ENCODE data around the gene DIAPH2.
"Not testable (repeated sequence)": the region's sequence is repeated elsewhere in the genome, so short reads cannot be mapped to it uniquely, and the experiment has no call there.

DIAPH2 gene

GRCh38 chrX:97387004-97387403 lies 702.4 kb downstream of the DIAPH2 start:
- DNase-seq (ENCODE audit: low spot score) = no peak

GRCh38 chrX:97389761-97390192 lies 705.1 kb downstream of the DIAPH2 start:
- DNase-seq (ENCODE audit: low spot score) = peak; percentile 25

GRCh38 chrX:97397371-97397770 lies 712.7 kb downstream of the DIAPH2 start:
- DNase-seq (ENCODE audit: low spot score) = no peak

GRCh38 chrX:97398030-97398551 lies 713.4 kb downstream of the DIAPH2 start:
- DNase-seq (ENCODE audit: low spot score) = no peak

GRCh38 chrX:97399400-97399799 lies 714.8 kb downstream of the DIAPH2 start:
- peak; percentile 32 for DNase-seq (ENCODE audit: low spot score)

GRCh38 chrX:97400492-97400891 lies 715.9 kb downstream of the DIAPH2 start:
- DNase-seq (ENCODE audit: low spot score) = no peak

- no peak for DNase-seq (ENCODE audit: low spot score)
These were observed 716.5 kb downstream of the DIAPH2 start for GRCh38 chrX:97401154-97401553.

GRCh38 chrX:97401586-97402136 lies 717.0 kb downstream of the DIAPH2 start:
- DNase-seq (ENCODE audit: low spot score) = no peak

GRCh38 chrX:97402333-97402732 lies 717.7 kb downstream of the DIAPH2 start:
- DNase-seq (ENCODE audit: low spot score) = no peak

GRCh38 chrX:97402903-97403302 lies 718.3 kb downstream of the DIAPH2 start:
- DNase-seq (ENCODE audit: low spot score) = no peak

- no peak for DNase-seq (ENCODE audit: low spot score)
These were observed 720.5 kb downstream of the DIAPH2 start for GRCh38 chrX:97405031-97405660.

GRCh38 chrX:97409632-97410415 lies 725.2 kb downstream of the DIAPH2 start:
- DNase-seq (ENCODE audit: low spot score) = not testable (repeated sequence)

- no peak for DNase-seq (ENCODE audit: low spot score)
These were observed 731.8 kb downstream of the DIAPH2 start for GRCh38 chrX:97416461-97416860.

- no peak for DNase-seq (ENCODE audit: low spot score)
These were observed 744.5 kb downstream of the DIAPH2 start for GRCh38 chrX:97429101-97429500.

- no peak for DNase-seq (ENCODE audit: low spot score)
These were observed 746.6 kb downstream of the DIAPH2 start for GRCh38 chrX:97431281-97431680.

GRCh38 chrX:97446298-97446882 lies 761.7 kb downstream of the DIAPH2 start:
- no peak for DNase-seq (ENCODE audit: low spot score)

GRCh38 chrX:97447306-97447705 lies 762.7 kb downstream of the DIAPH2 start:
- no peak for DNase-seq (ENCODE audit: low spot score)

GRCh38 chrX:97452283-97452682 lies 767.6 kb downstream of the DIAPH2 start:
- no peak for DNase-seq (ENCODE audit: low spot score)

- no peak for DNase-seq (ENCODE audit: low spot score)
These were observed 777.1 kb downstream of the DIAPH2 start for GRCh38 chrX:97461763-97462162.

GRCh38 chrX:97471071-97471470 lies 786.4 kb downstream of the DIAPH2 start:
- DNase-seq (ENCODE audit: low spot score) = no peak

- no peak for DNase-seq (ENCODE audit: low spot score)
These were observed 790.3 kb downstream of the DIAPH2 start for GRCh38 chrX:97474933-97475332.

GRCh38 chrX:97479106-97479890 lies 794.7 kb downstream of the DIAPH2 start:
- no peak for DNase-seq (ENCODE audit: low spot score)

Data from AG20443 (cell line).